HEK293T (cell line): ENCODE results near the gene POLR3G.

Experiments
- ARNT ChIP-seq: fragments of 450-650 bp; IDR thresholded peaks from 2 replicates; pipeline ENCODE4 v1.6.1; 2017; ENCODE audit warnings: mild to moderate bottlenecking
- BHLHE40 ChIP-seq: fragments of 450-650 bp; IDR thresholded peaks from 2 replicates; pipeline ENCODE4 v1.6.1; 2016; ENCODE audit warnings: mild to moderate bottlenecking, moderate library complexity, borderline replicate concordance
- ELF4 ChIP-seq: fragments of 450-650 bp; IDR thresholded peaks from 2 replicates; pipeline ENCODE4 v1.6.1; 2017; ENCODE audit warnings: antibody characterized with exemption
- HDGF ChIP-seq: fragments of 450-650 bp; IDR thresholded peaks from 2 replicates; pipeline ENCODE4 v1.6.1; 2017; ENCODE audit warnings: antibody characterized with exemption, borderline replicate concordance
- LEF1 ChIP-seq: fragments of 450-650 bp; IDR thresholded peaks from 2 replicates; pipeline ENCODE4 v1.6.1; 2017; ENCODE audit warnings: mild to moderate bottlenecking, borderline replicate concordance

DNA sequence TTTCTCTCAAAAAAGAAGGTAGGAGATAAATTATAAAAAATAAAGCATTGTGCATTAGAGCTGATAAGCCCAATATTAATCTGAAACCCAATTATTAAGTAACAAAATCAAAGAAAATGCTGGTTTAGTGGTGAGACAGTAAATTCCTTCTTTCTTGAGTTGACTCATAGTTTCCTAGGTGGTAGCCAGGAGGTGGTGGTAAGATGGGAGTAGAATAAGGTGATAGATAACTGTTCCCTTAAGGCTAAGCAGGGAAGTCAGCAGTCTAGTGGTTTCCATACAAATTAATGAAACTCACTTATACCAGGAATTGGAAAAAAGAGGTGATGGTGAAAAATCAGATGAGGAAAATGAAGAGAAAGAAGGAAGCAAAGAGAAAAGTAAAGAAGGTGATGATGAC, 31.6 kb downstream of the POLR3G start:
- TF ChIP-seq HDGF (no peak), LEF1 (no peak), ARNT (no peak), ELF4 (no peak), BHLHE40 (no peak)
